GM20431 (cell line): ENCODE results near the gene STYX.

Source experiments
- in situ Hi-C: fragments of 300-500 bp; cut with MseI, MboI; formaldehyde crosslinking; loops from one replicate; pipeline ENCODE4 v1.15.0; 2020; ENCODE audit warnings: low sequenced_read_pairs; ENCODE audit not compliant: unreplicated experiment

Gene STYX

GRCh38 chr14:52729925-52730708, at the start of gene STYX:
Gene STYX, plus strand, starts transcription at chr14:52730166. Its CDS starts 309 bp downstream, at chr14:52730475.
- in situ Hi-C loops = no loop called here

GRCh38 chr14:52683985-52684520, 45.9 kb upstream of the STYX start:
- in situ Hi-C loops = no loop called here

- in situ Hi-C loops = no loop called here
Measured at GRCh38 chr14:52686176-52686575, 43.8 kb upstream of the STYX start.

- in situ Hi-C loops = no loop called here
Measured at GRCh38 chr14:52690983-52691760, 38.8 kb upstream of the STYX start.

GRCh38 chr14:52692248-52692962, 37.6 kb upstream of the STYX start:
- in situ Hi-C loops = no loop called here

- in situ Hi-C loops = no loop called here
Measured at GRCh38 chr14:52693036-52693435, 36.9 kb upstream of the STYX start.

GRCh38 chr14:52693532-52693931, 36.4 kb upstream of the STYX start:
- in situ Hi-C loops = no loop called here

- in situ Hi-C loops = no loop called here
Measured at GRCh38 chr14:52694761-52695480, 35.0 kb upstream of the STYX start.

- in situ Hi-C loops = no loop called here
Measured at GRCh38 chr14:52695481-52696091, 34.4 kb upstream of the STYX start, which contains the start of gene ERO1A. Gene ERO1A, minus strand, starts transcription at chr14:52695558. Its CDS starts 77 bp downstream, at chr14:52695481.

- in situ Hi-C loops = no loop called here
Measured at GRCh38 chr14:52700701-52701172, 29.2 kb upstream of the STYX start.

GRCh38 chr14:52701223-52701622, 28.7 kb upstream of the STYX start:
- in situ Hi-C loops = no loop called here

GRCh38 chr14:52703225-52703624, 26.7 kb upstream of the STYX start:
- in situ Hi-C loops = no loop called here

- in situ Hi-C loops = no loop called here
Measured at GRCh38 chr14:52703664-52704063, 26.3 kb upstream of the STYX start.

- in situ Hi-C loops = no loop called here
Measured at GRCh38 chr14:52706286-52706685, 23.7 kb upstream of the STYX start.

GRCh38 chr14:52706724-52707706, 23.0 kb upstream of the STYX start, which contains the start of gene PSMC6:
Gene PSMC6, plus strand, starts transcription at chr14:52707200. Its CDS starts 20 bp downstream, at chr14:52707220.
- in situ Hi-C loops = no loop called here

- in situ Hi-C loops = no loop called here
Measured at GRCh38 chr14:52711666-52712065, 18.3 kb upstream of the STYX start.

- in situ Hi-C loops = no loop called here
Measured at GRCh38 chr14:52716155-52716554, 13.8 kb upstream of the STYX start.
